Ramos (cell line): ENCODE data around the gene C1orf174.

Source experiments
- in situ Hi-C: fragments of 300-500 bp; cut with MboI; formaldehyde crosslinking; loops from one replicate; pipeline ENCODE4 v1.14.3; 2022; ENCODE audit warnings: low sequenced_read_pairs; ENCODE audit not compliant: unreplicated experiment

The C1orf174 gene

DNA sequence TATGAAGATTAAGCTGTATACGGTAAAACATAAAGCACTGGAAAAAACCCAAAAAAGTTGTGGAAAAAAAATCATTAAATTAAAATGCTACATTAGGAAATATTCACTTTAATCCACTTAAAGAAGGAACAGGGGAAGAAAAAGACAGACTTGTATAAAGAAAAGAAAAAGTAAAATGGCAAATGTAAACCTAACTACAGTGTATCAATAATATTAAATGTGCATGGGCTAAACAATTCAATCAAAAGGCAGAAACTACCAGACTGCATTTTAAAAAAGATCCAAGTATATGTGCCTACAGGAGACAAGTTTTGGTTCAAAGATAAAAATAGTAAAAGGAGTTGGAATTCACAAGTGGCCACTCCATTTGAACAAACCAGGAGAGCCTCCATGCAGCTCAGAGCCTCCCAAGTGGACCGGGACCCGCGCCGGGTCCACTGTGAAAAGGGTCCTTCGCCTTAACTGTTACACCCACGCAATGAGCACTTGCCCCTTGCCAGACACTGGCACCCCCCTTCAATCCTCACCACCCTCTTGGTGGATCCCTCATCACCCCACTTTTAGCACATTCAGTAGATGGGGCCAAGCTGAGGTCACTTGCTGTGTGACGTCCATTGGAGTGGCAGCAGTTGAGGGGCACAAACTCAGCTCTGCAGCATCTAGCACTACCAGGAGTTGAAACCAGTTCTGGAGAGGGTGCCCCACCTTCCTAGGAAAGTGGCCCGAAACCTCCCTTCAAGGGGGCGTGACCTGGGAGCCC, 898 bp downstream of the C1orf174 start:
- in situ Hi-C loops: loop anchor here (5.0 kb wide), 1 partner anchor 52 kb away; no protein-coding TSS in a partner anchor

DNA sequence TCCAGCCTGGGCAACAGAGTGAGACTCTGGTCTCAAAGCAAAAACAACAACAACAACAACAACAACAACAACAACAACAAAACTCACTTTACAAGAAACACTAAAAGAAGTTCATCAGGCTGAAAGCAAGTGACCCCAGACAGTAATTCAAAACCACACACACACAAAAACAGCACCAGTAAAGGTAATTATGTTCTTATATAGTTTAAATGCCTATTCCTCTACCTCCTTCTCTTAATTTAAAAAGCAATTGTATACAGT, 1.7 kb downstream of the C1orf174 start:
- in situ Hi-C loops: loop anchor here (5.0 kb wide), 1 partner anchor 51 kb away; no protein-coding TSS in a partner anchor

- in situ Hi-C loops: loop anchor here (5.0 kb wide), 1 partner anchor 49 kb away; no protein-coding TSS in a partner anchor
Measured at GRCh38 chr1:3896396-3897000, 3.6 kb downstream of the C1orf174 start.

GRCh38 chr1:3895951-3896325, 4.1 kb downstream of the C1orf174 start:
- in situ Hi-C loops: loop anchor here (5.0 kb wide), 1 partner anchor 49 kb away; no protein-coding TSS in a partner anchor

DNA sequence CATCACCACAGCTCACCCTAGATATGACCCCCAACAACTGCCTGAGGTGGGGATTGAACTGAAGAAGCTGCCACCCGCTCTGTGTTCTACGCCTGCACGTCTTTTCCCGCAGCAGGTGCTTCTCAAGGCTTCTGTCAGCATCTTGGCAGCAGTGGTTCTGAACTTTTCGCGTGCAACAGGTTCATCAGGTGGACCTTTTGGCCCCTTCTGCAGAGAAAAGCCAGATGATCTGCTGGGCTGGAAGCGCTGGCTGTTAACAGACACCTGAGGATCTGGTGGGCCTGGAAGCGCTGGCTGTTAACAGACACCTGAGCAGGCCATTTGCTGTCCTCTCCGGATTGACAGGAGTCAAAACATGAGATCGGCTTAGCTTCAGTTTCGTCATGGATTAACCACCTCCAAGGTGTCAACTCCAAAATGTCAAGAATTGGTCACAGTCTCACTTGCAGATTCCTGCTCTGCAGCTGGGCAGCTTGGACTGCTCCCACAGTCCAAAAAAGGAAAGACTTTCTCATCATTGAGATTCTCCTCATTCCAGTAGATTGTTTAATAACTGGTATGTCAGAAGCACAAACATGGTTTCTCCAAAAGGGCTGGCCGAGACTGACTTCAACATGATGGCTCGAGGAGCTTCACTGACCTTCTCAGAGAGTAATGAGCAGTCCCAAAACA, 4.7 kb downstream of the C1orf174 start:
- in situ Hi-C loops: loop anchor here (5.0 kb wide), 1 partner anchor 48 kb away; no protein-coding TSS in a partner anchor

- in situ Hi-C loops: loop anchor here (5.0 kb wide), 1 partner anchor 47 kb away; no protein-coding TSS in a partner anchor
Measured at GRCh38 chr1:3894626-3895278, 5.3 kb downstream of the C1orf174 start.

GRCh38 chr1:3893190-3893589, 6.9 kb downstream of the C1orf174 start:
- in situ Hi-C loops: no loop called here

DNA sequence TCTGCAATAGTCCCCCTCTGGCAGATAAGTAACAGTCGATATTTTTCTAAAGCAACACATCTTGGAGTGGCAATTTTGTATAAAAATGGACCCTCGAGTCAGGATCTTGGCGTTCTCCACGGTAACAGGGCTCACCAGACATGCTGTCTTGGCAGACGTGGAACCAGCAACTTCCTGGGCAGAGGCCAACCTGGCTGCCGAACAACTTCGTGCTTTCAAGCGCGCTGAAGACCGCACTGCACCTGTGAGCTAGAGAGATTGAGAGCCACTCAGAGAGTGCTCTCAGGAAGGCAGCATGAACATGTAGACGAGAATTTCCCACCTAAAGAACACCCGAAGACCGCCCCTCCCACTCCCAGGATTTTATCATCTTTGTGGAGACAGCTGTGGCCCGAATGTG, 7.3 kb downstream of the C1orf174 start:
- in situ Hi-C loops: no loop called here

GRCh38 chr1:3891329-3891865, 8.7 kb downstream of the C1orf174 start:
- in situ Hi-C loops: no loop called here

DNA sequence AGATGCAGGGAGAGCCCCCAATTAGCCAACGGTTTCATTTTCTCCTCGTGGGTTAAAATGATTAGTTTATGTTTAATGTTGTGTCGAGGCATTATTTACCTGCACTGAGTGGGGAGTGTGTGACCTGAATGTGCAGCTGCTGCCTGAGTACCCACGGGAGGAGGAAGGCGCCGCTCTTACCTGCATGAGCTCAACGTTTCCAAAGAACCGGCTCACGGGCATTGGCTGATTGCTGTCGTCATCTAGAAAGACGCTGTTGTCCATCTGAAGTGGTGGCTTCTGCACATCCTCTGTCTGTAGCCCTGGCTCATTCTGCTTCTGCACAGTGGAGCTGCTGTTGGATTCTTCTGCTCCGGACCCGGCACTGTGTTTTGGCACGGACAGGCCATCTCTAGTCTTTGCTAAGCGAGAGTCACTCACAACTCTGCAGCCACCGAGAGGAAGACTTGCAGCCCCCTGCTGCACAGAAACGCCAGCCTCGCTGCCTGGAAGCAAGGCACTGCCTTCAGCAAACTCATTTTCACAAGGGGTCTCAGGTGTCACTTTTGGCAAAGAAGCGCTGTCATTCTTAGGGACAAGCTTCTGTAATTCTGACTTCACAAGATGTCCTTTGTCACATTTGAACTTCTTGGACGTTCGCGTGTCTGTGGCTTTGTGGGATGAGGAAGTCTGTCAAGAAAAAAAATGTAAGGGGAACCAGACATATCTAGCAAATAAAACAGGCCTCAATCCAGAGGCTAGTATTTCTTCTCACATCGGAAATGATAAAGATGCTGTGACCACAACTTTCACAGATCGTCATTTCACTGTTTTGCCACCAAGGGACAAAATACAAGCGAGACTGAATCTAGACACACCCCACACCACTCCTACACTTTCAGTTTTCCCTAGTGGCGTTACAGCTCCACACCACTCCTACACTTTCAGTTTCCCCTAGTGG, 9.4 kb downstream of the C1orf174 start:
- in situ Hi-C loops: no loop called here

GRCh38 chr1:3889936-3890335, 10.1 kb downstream of the C1orf174 start:
- in situ Hi-C loops: no loop called here

DNA sequence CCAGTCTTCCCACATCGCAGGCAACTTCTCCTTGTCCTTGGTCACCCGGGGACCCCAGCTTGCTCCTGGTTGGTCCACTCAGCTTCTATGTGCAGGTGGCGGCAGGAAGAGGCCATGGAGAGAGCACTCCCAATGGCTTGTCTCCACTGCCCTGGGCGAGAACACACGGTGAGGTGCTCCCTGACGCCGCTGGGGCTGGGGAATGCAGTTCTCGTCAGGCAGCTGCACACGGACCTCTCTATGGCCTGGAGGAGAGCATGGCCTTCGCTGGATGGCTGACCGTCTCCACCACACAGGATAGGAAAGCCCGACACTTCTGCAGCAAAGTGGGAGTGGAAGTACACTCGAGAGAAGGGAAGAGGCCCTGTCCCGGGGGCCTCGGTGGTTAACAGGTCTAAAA, 11.8 kb downstream of the C1orf174 start:
- in situ Hi-C loops: no loop called here

DNA sequence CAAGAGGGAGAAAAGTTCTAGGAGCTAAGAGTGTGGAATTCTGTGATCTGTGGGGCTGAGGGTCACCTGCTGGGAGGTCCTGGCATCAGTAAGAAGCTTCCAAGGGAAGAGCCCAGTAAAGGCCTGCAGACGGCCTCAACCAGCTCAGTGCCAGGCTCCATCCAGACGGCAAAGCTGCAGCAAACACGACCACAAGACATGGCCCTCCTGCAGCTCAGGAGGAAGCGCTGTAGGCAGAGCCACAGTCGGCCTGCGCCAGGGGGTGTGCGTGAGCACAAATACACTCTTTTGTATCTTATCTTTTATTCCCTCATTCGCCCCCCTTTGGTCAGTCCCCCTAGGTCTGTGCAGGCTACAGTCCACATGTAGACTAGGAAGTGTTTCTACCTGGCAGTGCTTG, 13.4 kb downstream of the C1orf174 start:
- in situ Hi-C loops: no loop called here

DNA sequence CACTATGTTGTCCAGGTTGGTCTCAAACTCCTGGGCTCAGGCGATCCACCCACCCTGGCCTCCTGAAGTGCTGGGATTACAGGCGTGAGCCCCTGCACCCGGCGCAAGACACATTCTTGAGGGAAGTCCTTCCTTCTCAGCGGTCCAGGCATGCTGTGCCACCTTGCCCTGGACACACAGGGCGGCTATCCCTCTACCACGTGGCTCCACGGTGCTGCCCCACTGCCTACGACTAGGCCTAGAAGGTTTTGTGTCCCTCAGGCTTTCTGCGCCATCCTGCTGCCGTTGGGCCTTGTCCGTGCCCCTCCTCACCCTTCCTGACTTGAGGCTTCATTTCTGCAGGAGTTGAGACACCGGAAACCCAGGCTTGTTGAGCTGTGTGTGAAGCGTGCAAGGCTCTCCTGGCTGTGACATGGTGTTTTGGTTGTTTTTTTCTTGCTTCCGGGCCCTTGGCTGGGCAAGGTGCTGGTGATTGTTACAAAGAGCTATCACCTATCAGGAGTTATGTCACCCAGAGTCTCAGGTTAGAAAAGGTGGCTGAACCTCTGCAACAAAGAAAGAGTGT, 13.9 kb downstream of the C1orf174 start:
- in situ Hi-C loops: no loop called here

DNA sequence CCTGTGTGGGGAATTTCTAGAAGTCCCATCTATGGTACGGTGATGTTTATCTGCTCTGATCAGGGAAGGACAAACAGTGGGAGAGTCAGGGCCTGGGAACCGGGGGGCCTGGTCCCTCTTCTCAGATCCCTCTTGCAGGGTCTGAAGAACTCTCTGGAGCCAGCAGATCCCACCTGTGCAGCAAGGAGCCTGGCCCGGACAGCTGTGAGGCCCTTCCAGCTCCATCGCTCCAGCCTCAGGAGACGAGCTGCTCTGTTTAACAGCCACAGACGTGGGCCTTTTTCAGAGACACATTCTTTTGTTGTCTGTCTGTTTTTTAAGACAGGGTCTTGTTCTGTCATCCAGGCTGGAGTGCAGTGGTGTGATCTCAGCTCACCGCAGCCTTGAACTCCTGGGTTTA, 14.5 kb downstream of the C1orf174 start:
- in situ Hi-C loops: no loop called here

DNA sequence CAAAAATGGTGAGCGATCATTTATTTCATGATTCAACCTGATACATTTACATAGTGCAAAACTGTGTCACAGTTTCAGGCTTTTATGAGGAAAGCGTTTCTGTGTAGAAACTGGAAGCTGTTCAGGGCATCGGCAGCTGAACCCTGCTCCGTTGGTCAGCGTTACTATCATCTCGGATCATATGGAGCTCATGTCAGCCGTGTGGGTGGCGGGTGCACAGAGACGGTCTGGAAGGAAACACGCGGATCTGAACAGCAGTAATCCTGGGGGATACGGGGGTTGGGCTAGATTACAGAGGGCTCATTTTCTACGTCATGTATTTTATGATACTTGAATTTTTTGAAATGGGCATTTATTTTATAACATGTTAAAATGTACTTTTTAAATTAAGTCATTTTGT, 15.1 kb downstream of the C1orf174 start:
- in situ Hi-C loops: no loop called here

GRCh38 chr1:3883194-3883925, 16.7 kb downstream of the C1orf174 start:
- in situ Hi-C loops: no loop called here

DNA sequence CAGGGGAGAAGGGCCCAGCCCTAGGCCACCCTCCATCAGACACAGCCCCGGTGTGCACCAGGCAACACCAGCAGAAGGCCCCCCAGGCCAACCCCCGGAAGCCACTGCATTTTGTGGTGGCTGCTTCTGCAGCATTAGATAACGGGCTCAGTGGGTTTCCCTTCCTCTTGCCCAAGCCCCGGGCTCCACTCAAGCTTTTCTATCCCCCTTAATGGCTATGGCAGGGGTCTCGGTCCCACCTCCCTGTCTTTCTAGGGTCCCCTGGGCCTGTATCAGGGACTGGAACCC, 18.9 kb downstream of the C1orf174 start:
- in situ Hi-C loops: no loop called here
